ENCODE results near the gene ZBTB7C.
A peak's percentile ranks its signal among the peaks of the same experiment; 100 is the strongest.

The ZBTB7C gene

GRCh38 chr18:48191494-48191893 lies 217.7 kb downstream of the ZBTB7C start:
- peak; percentile 57 for DNase-seq (ENCODE audit: low spot score)

GRCh38 chr18:48190994-48191393 lies 218.2 kb downstream of the ZBTB7C start:
- no peak for DNase-seq (ENCODE audit: low spot score)

GRCh38 chr18:48188609-48189008 lies 220.6 kb downstream of the ZBTB7C start:
- DNase-seq (ENCODE audit: low spot score) = peak; percentile 17

GRCh38 chr18:48186861-48187260 lies 222.3 kb downstream of the ZBTB7C start:
- peak; percentile 45 for DNase-seq (ENCODE audit: low spot score)

GRCh38 chr18:48186131-48186766 lies 222.9 kb downstream of the ZBTB7C start:
- peak; percentile 70 for DNase-seq (ENCODE audit: low spot score)

- DNase-seq (ENCODE audit: low spot score) = no peak
Measured at GRCh38 chr18:48184118-48184517, 225.1 kb downstream of the ZBTB7C start.

GRCh38 chr18:48183613-48184012 lies 225.6 kb downstream of the ZBTB7C start:
- no peak for DNase-seq (ENCODE audit: low spot score)

GRCh38 chr18:48182779-48183178 lies 226.4 kb downstream of the ZBTB7C start:
- no peak for DNase-seq (ENCODE audit: low spot score)

- DNase-seq (ENCODE audit: low spot score) = no peak
Measured at GRCh38 chr18:48181857-48182256, 227.3 kb downstream of the ZBTB7C start.

GRCh38 chr18:48181087-48181823 lies 227.9 kb downstream of the ZBTB7C start:
- DNase-seq (ENCODE audit: low spot score) = no peak

GRCh38 chr18:48179666-48180065 lies 229.5 kb downstream of the ZBTB7C start:
- no peak for DNase-seq (ENCODE audit: low spot score)

- no peak for DNase-seq (ENCODE audit: low spot score)
Measured at GRCh38 chr18:48179001-48179400, 230.2 kb downstream of the ZBTB7C start.

GRCh38 chr18:48176909-48177308 lies 232.3 kb downstream of the ZBTB7C start:
- DNase-seq (ENCODE audit: low spot score) = no peak

GRCh38 chr18:48173557-48173956 lies 235.6 kb downstream of the ZBTB7C start:
- DNase-seq (ENCODE audit: low spot score) = no peak

GRCh38 chr18:48172226-48173006 lies 236.8 kb downstream of the ZBTB7C start:
- DNase-seq (ENCODE audit: low spot score) = no peak

GRCh38 chr18:48171490-48172188 lies 237.5 kb downstream of the ZBTB7C start:
- DNase-seq (ENCODE audit: low spot score) = no peak

GRCh38 chr18:48170651-48171050 lies 238.5 kb downstream of the ZBTB7C start:
- DNase-seq (ENCODE audit: low spot score) = no peak

- no peak for DNase-seq (ENCODE audit: low spot score)
Measured at GRCh38 chr18:48168861-48169260, 240.3 kb downstream of the ZBTB7C start.

GRCh38 chr18:48167897-48168253 lies 241.3 kb downstream of the ZBTB7C start:
- DNase-seq (ENCODE audit: low spot score) = no peak

GRCh38 chr18:48166336-48166875 lies 242.8 kb downstream of the ZBTB7C start:
- no peak for DNase-seq (ENCODE audit: low spot score)

GRCh38 chr18:48165111-48165866 lies 243.9 kb downstream of the ZBTB7C start:
- no peak for DNase-seq (ENCODE audit: low spot score)

Measured in ecto neural progenitor cell (in vitro differentiated cells).